Coronary artery (tissue), 2 donors: Measurements from ENCODE around the gene AKT1.
"Not testable (repeated sequence)": the region's sequence is repeated elsewhere in the genome, so short reads cannot be mapped to it uniquely, and the experiment has no call there.

Experiments
- DNase-seq: peaks from one replicate; pipeline ENCODE4 v3.0.0-alpha.2; 2017; ENCODE audit warnings: low spot score
- H3K27ac ChIP-seq, 2 donors: fragments of 200-600 bp; sonication (generic); one replicate each; pipeline ENCODE4 v1.5.1; 2016 to 2019
- H3K4me3 ChIP-seq: fragments of 200-600 bp; sonication (generic); 2 replicates; pipeline ENCODE4 v1.5.1; 2016; ENCODE audit warnings: mild to moderate bottlenecking, moderate library complexity
- TF ChIP-seq, protein P1 (sequence below): fragments of 200-600 bp; sonication (generic); IDR thresholded peaks from one replicate; pipeline ENCODE4 v1.5.1; 2019; ENCODE audit warnings: antibody characterized with exemption

The AKT1 gene

DNA sequence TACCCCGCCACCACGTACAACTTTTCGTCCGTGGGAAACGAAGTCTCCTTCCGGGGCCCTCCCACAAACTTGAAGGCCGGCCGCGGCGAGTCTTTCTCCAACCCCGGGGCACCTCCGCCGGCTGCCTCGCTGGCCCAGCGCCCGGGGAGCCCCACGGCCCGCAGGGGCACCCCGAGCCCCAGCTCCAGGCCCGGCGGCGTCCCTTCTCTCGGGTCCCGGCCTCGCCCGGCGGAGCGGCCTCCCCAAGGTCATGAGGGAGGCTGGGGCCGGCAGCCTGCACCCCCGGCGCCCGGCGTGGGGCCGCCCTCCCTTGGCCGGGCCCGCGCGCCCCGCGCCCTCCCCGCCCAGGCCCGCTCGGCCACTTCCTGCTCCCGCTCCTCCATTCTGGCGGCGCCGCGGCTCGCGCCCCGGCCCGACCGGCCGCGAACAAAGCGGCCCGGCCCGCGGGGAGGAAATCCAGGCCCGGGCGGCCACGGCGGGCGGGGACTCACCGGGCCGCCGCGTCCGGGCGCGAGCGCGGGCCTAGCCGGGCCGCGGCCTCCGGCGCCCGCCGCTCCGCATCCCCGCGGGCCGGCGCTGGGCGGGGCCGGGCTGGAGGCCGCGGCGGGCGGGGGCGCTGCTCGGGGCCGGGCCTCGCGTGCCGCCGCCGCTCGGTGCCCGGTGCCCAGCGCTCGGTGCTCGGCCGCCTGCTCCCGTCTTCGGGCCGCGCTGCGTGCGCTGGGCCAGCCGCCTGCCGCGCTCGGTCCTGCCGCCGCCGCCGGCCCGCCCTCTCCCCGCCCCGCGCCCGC is at the start of gene AKT1:
Gene AKT1 (minus strand): TSS at position 756 of the 788 bp plus-strand sequence. CDS start 3,105 bp downstream, outside the sequence.
- no peak for DNase-seq
- Histone ChIP-seq H3K4me3 (peak within 1 kb of the TSS; percentile 99), H3K27ac (peak within 1 kb of the TSS; percentile 67 to 99)
- TF ChIP-seq, protein P1, sequence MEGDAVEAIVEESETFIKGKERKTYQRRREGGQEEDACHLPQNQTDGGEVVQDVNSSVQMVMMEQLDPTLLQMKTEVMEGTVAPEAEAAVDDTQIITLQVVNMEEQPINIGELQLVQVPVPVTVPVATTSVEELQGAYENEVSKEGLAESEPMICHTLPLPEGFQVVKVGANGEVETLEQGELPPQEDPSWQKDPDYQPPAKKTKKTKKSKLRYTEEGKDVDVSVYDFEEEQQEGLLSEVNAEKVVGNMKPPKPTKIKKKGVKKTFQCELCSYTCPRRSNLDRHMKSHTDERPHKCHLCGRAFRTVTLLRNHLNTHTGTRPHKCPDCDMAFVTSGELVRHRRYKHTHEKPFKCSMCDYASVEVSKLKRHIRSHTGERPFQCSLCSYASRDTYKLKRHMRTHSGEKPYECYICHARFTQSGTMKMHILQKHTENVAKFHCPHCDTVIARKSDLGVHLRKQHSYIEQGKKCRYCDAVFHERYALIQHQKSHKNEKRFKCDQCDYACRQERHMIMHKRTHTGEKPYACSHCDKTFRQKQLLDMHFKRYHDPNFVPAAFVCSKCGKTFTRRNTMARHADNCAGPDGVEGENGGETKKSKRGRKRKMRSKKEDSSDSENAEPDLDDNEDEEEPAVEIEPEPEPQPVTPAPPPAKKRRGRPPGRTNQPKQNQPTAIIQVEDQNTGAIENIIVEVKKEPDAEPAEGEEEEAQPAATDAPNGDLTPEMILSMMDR: no peak

DNA sequence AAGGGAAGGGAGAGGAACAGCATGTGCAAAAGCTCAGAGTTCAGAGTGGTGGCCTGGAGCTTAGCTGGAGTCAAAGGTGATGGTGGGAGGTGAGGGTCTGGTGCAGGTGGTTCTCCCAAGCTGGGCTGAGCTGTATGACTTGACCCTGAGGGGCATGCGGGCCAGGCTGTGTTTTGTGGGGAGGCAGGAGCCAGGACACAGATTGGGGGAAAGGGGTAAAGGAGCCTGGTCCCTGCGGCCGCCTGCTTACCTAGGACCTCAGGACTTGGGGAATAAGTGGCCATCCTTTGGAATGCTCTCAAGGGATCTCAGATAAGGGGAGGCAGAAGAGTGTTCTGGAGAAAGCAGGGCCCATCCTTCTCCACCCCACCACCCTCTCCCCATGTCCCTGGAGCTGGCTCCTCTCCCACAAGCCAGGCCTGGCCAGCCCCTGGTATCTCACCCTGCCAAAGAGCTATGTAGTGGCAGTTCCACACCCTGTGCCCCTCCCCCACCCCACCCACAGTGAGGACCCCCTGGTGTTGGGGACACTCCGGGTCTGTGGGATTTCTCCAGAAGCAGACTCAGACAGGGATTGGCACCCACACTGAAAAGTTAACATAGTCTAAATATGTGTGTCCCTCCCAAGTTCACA is 49.6 kb upstream of the AKT1 start:
- Histone ChIP-seq H3K4me3 (no peak overlapping the region), H3K27ac (no peak overlapping the region)
- TF ChIP-seq, protein P1: no peak
- DNase-seq: no peak

DNA sequence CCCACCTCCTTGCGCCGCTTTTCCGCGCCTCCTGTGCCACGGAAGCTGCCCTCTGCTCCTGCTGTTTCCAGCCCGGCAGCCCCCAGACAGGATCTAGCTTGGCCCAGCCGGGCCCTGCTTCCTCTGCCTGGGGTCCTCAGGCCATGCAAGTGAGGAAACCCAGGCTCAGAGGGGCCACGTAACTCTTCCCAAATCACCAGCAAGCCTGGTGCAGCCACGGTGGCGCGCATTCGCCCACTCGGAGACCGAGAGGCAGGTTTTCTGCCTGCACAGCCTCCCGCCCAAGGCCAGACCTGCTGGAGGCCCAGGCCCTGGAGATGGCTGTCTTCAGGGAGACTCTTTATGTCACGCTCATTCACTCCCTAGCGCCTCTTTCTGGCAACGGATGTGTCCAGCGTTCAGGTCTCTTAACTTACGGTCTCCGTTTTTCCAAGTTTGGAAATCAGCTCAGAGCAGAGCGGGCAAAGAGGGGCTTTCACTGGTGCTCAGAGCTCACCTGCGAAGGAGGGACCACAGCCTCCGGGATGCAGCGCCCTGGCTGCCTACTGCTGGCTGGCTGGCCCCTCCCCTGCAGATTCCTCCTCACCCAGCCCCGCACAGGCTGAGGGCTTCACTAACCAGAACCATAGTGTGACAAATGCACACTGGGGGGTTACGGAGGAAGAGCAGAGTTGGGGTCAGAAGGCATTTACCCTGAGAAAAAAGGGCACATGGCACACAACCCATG is 48.9 kb upstream of the AKT1 start:
- TF ChIP-seq, protein P1: no peak
- no peak for DNase-seq
- Histone ChIP-seq H3K27ac (no peak overlapping the region), H3K4me3 (peak overlapping the region; percentile 63)

DNA sequence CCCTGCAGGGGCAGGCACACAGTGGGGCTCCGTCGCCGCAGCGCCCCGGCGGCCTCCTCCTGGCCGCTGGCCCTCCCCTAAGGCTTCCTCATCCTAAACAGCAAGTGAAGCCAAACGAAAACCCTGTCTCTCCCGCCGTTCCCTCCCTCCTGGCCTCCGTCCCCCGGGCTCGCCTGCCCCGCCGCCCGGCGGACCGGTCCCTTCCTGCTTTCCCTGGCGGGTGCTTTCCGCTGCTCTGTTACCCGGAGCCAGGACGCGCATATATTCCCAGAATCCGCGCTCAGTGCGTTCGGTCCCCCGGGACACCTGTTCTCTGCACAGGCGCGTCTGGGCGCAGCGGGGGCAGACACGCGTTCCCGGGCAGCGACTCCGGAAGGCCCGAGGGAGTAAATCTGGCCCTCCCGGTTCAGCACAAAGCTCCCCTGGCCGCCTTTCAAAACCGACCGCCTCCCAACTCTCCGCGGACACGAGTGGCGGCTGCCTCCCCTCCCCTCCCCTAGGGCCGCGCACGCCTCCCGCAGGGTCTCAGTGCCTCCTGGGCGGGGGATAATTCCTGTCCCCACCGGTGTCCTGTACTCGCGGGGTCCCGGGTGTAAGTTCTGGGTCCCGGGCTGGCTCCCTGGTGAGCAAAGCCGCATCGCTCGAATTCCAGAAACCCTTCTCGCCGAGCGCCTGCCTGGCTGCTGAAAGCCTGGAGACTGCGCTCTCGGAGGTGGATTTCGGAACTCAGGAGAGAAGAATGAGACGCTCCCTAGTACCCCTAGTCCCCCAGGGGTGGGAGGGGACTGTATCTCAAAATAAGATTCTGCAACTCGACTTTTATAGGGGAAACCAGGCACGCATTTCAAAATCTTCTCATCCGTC is 48.1 kb upstream of the AKT1 start:
- DNase-seq: no peak
- peak overlapping the region; percentile 63 for H3K4me3 ChIP-seq
- H3K27ac ChIP-seq: no peak overlapping the region
- TF ChIP-seq, protein P1: no peak

DNA sequence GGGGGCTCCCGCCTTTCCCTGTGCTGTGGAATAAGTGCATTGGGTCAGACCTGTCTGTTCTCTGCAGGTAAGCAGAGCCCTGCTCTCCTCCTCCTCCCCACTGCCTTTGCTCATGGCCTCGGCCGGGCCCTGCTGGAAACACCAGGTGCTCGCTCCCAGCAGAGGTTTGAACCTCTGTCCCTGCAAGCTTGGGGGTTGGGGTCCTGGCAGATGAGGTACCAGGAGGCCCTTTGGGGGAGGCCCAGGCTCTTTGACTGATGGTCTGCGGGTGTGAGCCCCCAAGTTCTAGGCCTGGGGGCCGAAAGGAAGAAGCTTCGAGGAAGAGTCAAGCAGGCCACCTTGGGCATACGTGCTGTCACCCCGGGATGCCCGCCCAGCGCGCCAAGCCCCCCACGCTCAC is 47.5 kb upstream of the AKT1 start:
- Histone ChIP-seq H3K4me3 (peak overlapping the region; percentile 63), H3K27ac (no peak overlapping the region)
- TF ChIP-seq, protein P1: no peak
- no peak for DNase-seq

DNA sequence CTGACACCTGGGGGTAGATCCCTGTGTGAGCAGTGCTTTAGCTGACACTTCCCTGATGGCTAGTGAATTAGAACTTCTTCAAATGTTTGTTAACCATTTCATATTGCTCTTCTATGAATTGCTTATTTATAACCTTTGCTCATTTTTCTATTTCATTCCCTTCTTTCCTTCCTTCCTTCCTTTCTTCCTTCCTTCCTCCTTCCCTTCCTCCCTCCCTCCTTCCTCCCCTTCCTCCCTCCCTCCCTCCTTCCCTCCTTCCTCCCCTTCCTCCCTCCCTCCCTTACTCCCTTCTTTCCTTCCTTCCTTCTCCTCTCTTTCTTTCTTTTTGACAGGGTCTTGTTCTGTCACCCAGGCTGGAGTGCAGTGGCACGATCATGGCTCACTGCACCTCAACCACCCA is 46.2 kb upstream of the AKT1 start:
- no peak for DNase-seq
- no peak overlapping the region for H3K27ac ChIP-seq
- TF ChIP-seq, protein P1: no peak
- no peak overlapping the region for H3K4me3 ChIP-seq

DNA sequence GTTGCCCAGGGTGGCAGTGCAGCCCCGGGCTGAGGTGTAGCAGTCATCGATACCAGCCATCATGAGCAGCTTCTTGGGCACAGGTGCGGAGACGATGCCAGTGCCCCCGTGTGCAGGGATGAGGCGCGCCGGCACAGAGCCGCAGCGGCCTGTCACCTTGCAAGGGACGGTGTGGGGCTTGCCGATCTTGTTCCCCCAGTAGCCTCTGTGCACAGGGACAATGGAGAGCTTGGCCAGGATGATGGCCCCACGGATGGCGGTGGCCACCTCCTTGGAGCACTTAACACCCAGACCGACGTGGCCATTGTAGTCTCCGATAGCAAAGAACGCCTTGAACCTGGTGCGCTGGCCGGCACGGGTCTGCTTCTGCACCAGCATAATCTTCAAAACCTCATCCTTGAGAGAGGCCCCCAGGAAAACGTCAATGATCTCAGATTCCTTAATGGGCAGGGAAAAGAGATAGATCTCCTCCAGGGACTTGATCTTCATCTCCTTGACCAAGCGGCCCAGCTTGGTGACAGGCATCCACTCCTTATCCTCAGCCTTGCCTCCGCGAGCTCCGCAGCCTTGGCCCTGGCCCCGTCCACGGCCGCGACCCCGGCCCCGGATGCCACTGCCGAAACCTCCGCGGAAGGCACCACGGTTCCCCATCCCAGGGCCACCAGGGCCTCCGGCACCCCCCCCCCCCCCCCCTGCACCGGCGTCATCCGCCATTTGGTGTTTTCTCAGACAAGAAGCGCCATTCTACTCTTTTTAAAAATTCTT is 40.8 kb upstream of the AKT1 start:
- not testable (repeated sequence) for H3K27ac ChIP-seq, H3K4me3 ChIP-seq, DNase-seq
